Ecto neural progenitor cell (in vitro differentiated cells): Measurements from ENCODE around the gene ZNRF4.
"Not testable (repeated sequence)": the region's sequence is repeated elsewhere in the genome, so short reads cannot be mapped to it uniquely, and the experiment has no call there.

Source experiments
- DNase-seq: peaks from one replicate; pipeline ENCODE4 v3.0.0-alpha.2; 2018; ENCODE audit warnings: low spot score

The ZNRF4 gene

GRCh38 chr19:5477451-5478215 lies 22.4 kb downstream of the ZNRF4 start:
- no peak for DNase-seq

DNA sequence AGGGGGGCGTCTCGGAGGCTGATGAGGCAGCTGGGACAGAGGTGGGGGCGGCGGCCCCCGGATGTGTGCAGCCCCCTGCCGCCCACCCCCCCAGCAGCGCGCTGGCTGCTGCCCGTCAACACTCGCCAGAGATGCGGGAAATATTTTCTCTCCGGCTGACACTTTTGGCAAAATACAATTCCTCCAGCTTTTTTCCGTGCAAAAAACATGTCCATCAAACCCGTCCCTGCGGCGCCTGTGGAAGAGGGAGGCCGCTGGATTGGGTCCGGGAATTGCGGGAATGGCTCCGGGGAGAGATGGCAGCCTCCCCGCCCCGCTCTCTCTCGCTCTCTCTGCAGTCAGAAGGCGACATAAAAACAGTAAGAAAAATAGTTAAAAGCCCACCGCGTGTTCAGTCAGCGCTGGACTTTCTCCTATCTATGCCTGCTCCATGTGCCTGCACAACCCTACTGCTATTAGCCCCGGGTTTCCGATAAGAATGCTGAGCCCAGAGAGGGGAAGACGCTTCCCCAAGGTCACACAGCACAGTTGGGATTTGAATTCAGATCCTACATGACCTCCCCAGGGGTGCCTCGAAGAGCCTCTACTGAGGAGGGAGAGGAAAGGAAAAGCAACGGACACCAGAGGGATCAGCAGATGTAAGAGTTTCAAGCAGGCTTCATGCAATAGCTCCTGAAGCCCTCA lies 23.2 kb downstream of the ZNRF4 start:
- DNase-seq = no peak

GRCh38 chr19:5478925-5479588 lies 23.8 kb downstream of the ZNRF4 start:
- no peak for DNase-seq

DNA sequence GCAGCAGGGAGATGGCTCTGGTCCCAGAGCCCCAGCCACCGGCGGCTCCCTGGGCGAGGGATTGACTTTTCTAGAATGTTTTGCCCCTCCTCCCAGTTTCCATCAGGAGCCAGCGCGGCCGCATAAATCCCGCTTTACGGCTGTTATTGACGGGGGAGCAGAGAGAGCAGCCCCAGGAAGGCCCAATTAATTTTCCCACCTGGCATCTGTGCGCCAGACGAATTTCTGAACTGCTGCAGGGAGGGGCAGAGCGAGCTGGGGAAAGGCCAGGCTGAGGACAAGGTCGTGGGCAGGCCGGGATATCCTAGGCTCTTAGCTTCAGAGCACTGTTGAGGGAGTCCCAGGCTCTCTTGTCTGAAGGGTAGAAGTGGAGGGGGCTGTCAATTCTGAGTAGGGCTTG lies 24.7 kb downstream of the ZNRF4 start:
- no peak for DNase-seq

DNA sequence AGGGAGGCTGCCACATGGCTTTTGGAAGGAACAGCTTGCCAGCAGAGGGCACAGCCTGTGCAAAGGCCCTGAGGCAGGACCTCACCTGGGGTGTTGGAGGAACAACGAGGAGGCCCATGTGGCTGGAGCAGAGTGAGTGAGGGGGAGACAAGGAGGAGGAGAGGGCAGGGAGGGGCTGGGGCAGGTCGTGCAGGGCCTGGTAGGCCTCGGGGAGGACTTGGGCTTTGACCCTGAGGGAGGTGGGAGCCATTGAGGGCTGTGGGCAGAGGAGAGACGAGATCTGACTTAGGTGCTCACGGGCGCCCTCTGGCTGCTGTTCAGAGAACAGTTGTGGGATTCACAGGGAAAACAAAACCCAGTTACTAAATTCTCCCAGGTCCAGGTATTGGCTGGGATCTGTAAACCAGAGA lies 25.2 kb downstream of the ZNRF4 start:
- DNase-seq = no peak

DNA sequence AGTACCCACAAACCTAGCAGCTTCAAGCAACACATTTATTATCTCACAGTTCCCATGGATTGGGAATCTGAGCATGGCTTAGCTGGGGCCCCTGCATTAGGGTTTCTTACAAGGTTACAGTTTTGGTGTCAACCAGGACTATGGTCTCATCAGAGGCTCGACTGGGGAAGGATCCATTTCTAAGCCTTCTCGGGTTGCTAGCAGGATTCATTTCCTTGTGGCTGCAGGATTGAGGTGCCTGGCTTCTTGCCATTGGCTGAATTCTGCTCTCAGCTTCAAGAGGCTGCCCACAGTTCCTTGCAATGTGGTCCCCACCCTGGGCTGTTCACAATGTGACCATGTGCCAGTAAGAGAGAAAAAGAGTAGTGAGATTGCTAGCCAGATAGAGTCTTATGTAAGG lies 26.7 kb downstream of the ZNRF4 start:
- DNase-seq = no peak

DNA sequence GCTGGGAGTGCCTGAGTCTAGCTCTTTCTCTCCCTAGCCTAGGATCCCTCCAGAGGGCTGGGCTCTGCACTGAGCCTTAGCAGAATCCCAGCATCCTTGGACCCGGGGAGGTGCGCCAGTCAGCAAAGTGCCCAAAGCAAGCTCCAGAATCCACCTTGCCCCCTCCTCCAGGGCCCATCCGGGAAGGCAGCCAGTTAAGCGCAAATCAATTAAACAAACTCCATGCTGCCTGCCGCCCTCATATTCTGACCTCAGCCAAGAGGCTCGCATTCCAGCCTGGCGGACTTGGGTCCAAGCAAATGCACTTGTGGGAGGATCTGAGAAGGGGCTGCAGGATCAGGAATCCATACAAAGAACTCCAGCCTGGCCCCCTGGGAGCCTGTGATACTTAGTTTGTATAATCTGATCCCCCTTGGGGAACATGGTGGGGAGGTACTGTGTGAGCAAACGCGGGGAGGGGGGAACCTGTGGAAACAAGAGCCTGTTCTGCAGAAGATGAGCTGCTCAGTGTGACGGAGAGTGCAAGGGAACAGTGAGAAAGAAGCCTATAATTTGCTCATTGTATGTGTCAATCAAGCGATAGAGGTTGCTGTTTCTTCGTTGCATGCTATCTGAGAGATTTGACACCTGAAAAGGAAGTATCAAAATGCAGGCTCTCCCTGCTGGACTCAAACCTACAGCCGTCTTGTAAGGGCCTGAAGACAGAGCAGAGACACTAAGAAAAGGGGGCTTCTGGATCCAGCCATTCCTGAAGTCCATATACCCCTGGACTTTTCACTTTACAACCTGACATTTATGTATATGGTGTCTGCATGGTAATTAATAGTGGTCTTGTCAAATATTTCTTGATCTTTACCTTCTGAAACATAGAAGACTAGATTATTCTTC lies 29.4 kb downstream of the ZNRF4 start:
- DNase-seq = peak; percentile 71

GRCh38 chr19:5485286-5485636 lies 30.0 kb downstream of the ZNRF4 start:
- DNase-seq = no peak

GRCh38 chr19:5485658-5486057 lies 30.4 kb downstream of the ZNRF4 start:
- DNase-seq = not testable (repeated sequence)

DNA sequence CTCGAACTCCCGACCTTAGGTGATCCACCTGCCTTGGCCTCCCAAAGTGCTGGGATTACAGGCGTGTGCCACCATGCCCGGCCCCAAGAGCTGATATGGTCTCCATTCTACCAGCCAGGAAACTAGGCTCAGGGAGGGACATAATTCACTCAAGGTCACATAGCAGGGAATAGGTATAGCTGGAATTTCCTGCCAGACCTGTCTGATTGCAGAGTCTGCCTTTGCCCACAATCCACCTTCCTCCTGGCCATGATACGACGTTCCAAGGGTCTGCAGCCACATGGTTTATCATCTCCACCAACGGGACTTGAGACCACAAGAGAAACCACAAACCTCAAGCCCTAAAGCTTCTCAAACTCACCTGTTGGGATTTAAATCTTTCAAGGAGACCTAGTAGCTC lies 32.0 kb downstream of the ZNRF4 start:
- DNase-seq = no peak

GRCh38 chr19:5489551-5489950 lies 34.3 kb downstream of the ZNRF4 start:
- no peak for DNase-seq

- DNase-seq = no peak
These were observed 36.3 kb downstream of the ZNRF4 start for GRCh38 chr19:5491565-5491964.

- no peak for DNase-seq
These were observed 37.0 kb downstream of the ZNRF4 start for GRCh38 chr19:5492281-5492634.

GRCh38 chr19:5492635-5493409 lies 37.6 kb downstream of the ZNRF4 start:
- peak; percentile 86 for DNase-seq

- no peak for DNase-seq
These were observed 39.6 kb downstream of the ZNRF4 start for GRCh38 chr19:5494773-5495172.

- DNase-seq = no peak
These were observed 40.6 kb downstream of the ZNRF4 start for GRCh38 chr19:5495792-5496191.

DNA sequence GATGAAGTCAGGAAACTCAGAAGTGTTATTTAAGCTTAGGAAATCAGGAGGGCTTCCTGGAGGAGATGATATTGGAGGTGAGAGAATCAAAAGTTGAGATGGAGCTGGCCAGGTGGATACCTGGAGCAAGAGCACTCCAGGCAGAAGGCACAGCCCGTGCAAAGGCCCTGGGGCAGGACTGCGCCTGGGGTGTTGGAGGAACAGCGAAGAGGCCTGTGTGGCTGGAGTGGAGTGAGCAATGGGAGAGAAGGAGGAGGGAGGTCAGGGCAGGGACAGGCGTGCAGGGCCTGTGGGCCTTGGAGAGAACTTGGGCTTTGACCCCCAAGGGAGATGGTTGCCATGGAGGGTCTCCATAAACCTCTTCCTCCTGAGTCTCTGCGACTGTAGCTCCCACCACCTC lies 42.1 kb downstream of the ZNRF4 start:
- no peak for DNase-seq

- DNase-seq = peak; percentile 93
These were observed 43.8 kb downstream of the ZNRF4 start for GRCh38 chr19:5498830-5499550.

GRCh38 chr19:5501907-5502306 lies 46.7 kb downstream of the ZNRF4 start:
- DNase-seq = no peak

DNA sequence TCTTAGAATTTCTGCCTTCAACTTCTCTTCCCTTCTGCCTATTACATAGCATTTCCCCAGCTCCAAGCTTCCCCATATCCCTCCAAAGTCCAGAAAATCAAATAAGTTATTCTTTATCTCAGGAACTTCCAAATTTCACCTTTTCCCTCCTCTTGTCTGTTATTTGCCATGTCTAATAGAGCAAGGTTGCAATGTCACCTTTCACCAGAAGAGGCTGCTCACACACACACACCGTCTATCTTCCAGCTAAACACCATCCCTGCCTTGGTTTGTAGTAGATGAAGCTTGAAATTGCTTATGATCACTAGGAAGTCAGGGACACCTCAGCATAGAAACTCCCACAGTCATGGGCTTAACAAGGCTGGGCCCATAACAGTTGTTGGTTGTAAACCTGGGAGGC lies 48.4 kb downstream of the ZNRF4 start:
- no peak for DNase-seq

- no peak for DNase-seq
These were observed 48.9 kb downstream of the ZNRF4 start for GRCh38 chr19:5504114-5504513.
